ENCODE results near the gene ZNF714.

ZNF714 gene

DNA sequence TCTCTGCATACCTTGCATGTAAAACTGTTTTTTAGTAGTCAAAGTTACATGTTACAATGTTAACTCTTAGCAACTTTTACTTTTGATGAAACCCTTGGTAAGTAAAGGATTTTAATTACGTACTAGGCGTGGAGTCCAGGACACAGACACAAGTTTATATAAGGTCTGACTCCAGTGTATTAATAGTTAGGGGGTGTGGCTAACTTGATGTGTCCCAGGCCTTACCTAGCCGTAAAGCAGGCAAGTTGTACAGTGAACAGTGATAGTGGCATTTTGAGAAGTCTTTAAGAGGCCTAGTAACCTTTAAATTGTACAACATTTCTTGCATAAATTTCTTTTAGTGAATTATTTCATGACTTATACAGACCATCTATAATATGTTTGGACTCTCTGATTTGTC lies 5.9 kb downstream of the ZNF714 start:
- TF ChIP-seq, protein P1, sequence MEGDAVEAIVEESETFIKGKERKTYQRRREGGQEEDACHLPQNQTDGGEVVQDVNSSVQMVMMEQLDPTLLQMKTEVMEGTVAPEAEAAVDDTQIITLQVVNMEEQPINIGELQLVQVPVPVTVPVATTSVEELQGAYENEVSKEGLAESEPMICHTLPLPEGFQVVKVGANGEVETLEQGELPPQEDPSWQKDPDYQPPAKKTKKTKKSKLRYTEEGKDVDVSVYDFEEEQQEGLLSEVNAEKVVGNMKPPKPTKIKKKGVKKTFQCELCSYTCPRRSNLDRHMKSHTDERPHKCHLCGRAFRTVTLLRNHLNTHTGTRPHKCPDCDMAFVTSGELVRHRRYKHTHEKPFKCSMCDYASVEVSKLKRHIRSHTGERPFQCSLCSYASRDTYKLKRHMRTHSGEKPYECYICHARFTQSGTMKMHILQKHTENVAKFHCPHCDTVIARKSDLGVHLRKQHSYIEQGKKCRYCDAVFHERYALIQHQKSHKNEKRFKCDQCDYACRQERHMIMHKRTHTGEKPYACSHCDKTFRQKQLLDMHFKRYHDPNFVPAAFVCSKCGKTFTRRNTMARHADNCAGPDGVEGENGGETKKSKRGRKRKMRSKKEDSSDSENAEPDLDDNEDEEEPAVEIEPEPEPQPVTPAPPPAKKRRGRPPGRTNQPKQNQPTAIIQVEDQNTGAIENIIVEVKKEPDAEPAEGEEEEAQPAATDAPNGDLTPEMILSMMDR (IDR thresholded peaks at IDR 0.05; ENCODE audit: low read depth, low read length): no peak
- H3K4me3 ChIP-seq (ENCODE audit: low read depth, low read length): no peak overlapping the region

DNA sequence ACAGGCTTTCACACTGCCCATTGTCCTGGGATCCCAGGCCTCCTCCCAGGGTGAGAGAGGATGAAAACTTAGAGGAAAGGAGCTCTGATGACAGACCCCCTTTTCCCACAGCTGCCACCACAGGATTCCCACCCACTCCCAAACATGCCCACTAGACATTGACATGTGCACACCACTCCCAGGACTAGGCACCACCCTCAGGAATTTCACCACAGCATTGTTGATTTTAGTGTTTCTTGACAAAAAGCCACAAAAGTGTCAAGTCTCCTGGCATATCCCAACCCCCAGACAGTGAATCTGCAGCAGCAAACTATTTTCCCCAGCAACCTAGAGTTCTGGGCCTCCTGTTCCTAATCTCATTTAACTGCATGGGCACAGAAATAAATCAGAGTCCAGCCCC lies 10.1 kb downstream of the ZNF714 start:
- TF ChIP-seq, protein P1 (IDR thresholded peaks at IDR 0.05; ENCODE audit: low read depth, low read length): no peak
- no peak overlapping the region for H3K4me3 ChIP-seq (ENCODE audit: low read depth, low read length)

DNA sequence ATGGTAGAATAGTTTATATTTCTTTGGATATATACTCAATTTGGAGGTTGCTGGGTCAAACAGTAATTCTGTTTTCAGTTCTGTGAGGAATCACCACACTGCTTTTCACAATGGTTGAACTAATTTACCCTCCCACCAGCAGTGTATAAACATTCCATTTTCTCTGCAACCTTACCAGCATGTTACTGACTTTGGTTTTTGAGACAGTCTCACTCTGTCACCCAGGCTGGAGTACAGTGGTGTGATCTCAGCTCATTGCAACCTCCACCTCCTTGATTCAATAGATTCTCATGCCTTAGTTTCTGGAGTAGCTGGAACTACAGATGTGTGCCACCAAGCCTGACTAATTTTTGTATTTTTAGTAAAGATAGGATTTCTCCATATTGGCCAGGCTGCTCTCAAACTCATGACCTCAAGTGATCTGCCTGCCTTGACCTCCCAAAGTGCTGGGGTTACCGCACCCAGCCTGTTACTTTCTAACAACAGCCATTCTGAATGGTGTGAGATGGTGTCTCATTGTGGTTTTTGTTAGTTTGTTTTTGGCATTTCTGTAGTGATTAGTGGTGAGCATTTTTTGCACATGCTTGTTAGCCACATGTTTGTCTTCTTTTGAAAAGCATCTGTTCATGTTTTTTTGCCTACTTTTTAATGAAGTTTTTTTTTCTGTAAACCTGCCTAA lies 12.5 kb downstream of the ZNF714 start:
- TF ChIP-seq, protein P1 (IDR thresholded peaks at IDR 0.05; ENCODE audit: low read depth, low read length): no peak
- H3K4me3 ChIP-seq (ENCODE audit: low read depth, low read length): no peak overlapping the region

DNA sequence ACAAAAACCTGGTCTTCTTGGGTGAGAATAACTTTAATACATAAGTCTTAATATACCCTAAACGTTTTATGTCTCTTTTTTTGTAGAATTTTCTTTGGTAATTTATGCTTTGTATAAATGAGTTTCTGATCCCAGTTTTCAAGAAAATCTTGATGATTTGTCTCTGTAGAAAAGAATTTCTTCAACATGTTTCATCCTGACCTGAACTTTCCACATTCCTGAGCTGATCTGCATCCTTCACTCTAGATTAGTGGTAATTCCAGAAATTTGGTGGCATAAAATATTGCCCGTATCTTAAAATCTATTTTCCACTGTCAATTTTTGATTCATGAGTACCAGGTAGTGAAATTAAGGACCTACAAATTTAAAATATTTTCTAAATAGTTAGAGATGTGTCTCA lies 16.3 kb downstream of the ZNF714 start:
- H3K4me3 ChIP-seq (ENCODE audit: low read depth, low read length): no peak overlapping the region
- TF ChIP-seq, protein P1 (IDR thresholded peaks at IDR 0.05; ENCODE audit: low read depth, low read length): no peak

DNA sequence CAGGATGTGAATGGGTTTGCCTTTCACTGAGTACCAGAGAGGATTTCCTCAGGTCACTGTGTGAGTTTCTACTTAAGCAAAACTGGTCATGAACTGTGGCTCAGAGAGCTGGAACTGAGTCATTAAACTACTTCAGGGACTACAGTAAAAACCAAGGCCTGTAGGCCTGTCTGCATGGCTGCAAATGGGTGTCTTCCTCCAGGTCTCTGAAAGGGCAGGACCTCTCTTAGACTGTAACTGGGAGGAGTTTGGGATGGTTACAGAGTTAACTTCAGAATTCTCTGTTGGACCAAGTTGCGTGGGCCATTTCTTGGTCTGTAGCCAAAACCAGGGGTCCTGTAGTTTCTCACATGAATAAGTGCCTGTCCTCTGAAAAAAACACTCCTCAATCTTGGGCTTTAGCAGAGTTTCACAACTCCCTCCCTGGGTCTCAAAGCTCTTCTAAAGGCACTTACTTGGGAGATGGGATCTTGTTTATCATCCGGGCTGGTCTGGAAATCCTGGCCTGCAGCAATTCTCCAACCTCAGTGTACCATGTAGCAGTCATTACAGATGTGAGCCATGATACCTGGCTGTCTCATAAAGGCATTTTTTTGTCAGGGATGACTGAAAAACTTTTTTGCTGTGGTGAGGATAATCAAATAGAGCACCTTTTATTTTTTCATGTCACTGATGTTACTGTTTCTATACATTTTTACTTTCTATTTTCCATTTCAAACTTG lies 19.7 kb downstream of the ZNF714 start:
- TF ChIP-seq, protein P1 (IDR thresholded peaks at IDR 0.05; ENCODE audit: low read depth, low read length): no peak
- no peak overlapping the region for H3K4me3 ChIP-seq (ENCODE audit: low read depth, low read length)

DNA sequence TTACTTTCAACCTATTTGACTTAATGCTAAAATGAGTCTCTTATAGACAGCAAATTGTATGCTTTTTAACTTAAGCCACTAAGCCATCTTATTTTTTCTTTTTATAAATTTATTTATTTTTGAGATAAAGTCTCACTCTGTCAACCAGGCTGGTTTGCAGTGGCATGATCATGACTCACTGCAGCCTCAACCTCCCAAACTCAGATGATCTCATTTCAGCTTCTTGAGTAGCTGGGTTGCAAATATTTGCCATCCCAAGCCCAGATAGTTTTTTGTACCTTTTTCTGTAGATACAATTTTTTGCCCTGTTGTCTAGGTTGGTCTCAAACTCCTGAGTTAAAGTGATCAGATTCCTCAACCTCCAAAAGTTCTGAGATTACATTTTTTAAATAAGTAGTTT lies 27.1 kb downstream of the ZNF714 start:
- TF ChIP-seq, protein P1 (IDR thresholded peaks at IDR 0.05; ENCODE audit: low read depth, low read length): no peak
- no peak overlapping the region for H3K4me3 ChIP-seq (ENCODE audit: low read depth, low read length)

DNA sequence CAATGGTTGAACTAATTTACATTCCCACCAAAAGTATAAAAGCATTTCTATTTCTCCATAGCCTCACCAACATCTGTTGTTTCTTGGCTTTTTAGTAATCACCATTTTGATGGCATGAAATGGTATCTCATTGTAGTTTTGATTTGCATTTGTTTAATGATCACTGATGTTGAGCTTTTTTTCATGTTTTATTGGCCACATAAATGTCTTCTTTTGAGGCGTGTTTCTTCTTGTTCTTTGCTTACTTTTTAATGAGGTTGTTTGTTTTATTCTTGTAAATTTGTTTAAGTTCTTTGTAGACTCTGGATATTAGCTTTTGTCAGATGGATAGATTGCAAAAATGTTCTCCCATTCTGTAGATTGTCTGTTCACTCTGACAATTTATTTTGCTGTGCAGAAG lies 28.2 kb downstream of the ZNF714 start:
- TF ChIP-seq, protein P1 (IDR thresholded peaks at IDR 0.05; ENCODE audit: low read depth, low read length): no peak
- H3K4me3 ChIP-seq (ENCODE audit: low read depth, low read length): no peak overlapping the region
